Measurements from ENCODE around the gene KNSTRN. TPM values are rescaled to one million over a fixed set of nuclear protein-coding genes. Genes with fewer than 3 reads are reported as not detected.

Gene KNSTRN
- total RNA-seq, 2 donors from 2014 or later, result 12.9 to 19.8 TPM

DNA sequence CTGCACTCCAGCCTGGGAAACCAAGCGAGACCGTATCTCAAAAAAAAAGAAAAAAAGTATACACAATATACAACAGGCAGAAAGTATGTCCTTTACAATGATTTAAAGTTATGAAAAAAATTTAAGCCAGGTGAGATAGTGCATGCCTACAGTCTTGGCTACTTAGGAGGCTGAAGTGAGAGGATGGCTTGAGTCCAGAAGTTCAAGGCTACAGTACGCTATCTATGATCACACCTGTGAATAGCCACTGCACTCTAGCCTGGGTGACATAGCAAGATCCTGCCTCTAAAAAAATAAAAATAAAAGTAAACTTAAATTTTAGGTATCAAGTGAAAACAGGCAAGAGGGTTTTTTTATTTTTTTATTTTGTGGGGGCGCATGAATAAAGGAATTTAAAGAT lies 3.1 kb upstream of the KNSTRN start:
- Histone ChIP-seq H3K27me3 (replicated peaks; ENCODE audit: insufficient read depth) (no peaks in the 10 kb centered on the region), H3K27ac (no peak overlapping the region), H3K4me3 (no peak overlapping the region), H3K4me1 (replicated peaks) (no peaks in the 10 kb centered on the region), H3K9me3 (no peaks in the 10 kb centered on the region), H3K36me3 (no peaks in the 10 kb centered on the region)
- no peak for DNase-seq (ENCODE audit: low spot score)
- WGBS, result 88% methylated on average over 4 of the region's 4 CpGs
- intact Hi-C loops (cut with DNase I), result no loop called here
- TF ChIP-seq POLR2AphosphoS5 (IDR thresholded peaks at IDR 0.05), result no peak

- no peak overlapping the region for H3K27ac ChIP-seq
- no peaks in the 10 kb centered on the region for H3K36me3 ChIP-seq
- H3K4me3 ChIP-seq, result no peak overlapping the region
- 22% methylated on average over 4 of the region's 4 CpGs for WGBS
- H3K9me3 ChIP-seq, result no peaks in the 10 kb centered on the region
- H3K27me3 ChIP-seq (replicated peaks; ENCODE audit: insufficient read depth), result no peaks in the 10 kb centered on the region
- no peak for DNase-seq (ENCODE audit: low spot score)
- intact Hi-C loops (cut with DNase I), result no loop called here
- no peaks in the 10 kb centered on the region for H3K4me1 ChIP-seq (replicated peaks)
- TF ChIP-seq POLR2AphosphoS5 (IDR thresholded peaks at IDR 0.05) (no peak), CTCF (IDR thresholded peaks at IDR 0.05) (no peak), POLR2A (IDR thresholded peaks at IDR 0.05) (no peak)
These were observed 2.7 kb upstream of the KNSTRN start for GRCh38 chr15:40379853-40380252.

DNA sequence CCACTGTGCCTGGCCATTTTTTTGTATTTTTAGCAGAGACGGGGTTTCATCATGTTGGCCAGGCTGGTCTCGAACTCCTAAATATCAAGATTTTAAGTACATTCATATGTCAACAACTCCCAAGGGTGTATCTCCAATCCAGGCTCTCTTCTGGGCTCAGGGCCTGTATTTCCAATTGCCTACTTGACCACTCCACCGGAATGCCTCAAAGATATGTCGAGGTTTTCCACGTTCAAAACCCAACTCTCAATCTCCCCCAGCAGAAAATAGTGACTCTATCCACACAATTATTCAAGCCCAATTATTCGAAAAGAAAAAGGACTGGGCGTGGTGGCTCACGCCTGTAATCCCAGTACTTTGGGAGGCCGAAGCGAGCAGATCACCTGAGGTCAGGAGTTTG lies 1.9 kb upstream of the KNSTRN start:
- intact Hi-C loops (cut with DNase I), result no loop called here
- H3K4me3 ChIP-seq, result no peak overlapping the region
- no peak for DNase-seq (ENCODE audit: low spot score)
- no peak for TF ChIP-seq POLR2AphosphoS5 (IDR thresholded peaks at IDR 0.05)
- WGBS, result 98% methylated on average over 10 of the region's 10 CpGs
- H3K36me3 ChIP-seq, result no peaks in the 10 kb centered on the region
- H3K9me3 ChIP-seq, result no peaks in the 10 kb centered on the region
- no peak overlapping the region for H3K27ac ChIP-seq
- no peaks in the 10 kb centered on the region for H3K4me1 ChIP-seq (replicated peaks)
- no peaks in the 10 kb centered on the region for H3K27me3 ChIP-seq (replicated peaks; ENCODE audit: insufficient read depth)

DNA sequence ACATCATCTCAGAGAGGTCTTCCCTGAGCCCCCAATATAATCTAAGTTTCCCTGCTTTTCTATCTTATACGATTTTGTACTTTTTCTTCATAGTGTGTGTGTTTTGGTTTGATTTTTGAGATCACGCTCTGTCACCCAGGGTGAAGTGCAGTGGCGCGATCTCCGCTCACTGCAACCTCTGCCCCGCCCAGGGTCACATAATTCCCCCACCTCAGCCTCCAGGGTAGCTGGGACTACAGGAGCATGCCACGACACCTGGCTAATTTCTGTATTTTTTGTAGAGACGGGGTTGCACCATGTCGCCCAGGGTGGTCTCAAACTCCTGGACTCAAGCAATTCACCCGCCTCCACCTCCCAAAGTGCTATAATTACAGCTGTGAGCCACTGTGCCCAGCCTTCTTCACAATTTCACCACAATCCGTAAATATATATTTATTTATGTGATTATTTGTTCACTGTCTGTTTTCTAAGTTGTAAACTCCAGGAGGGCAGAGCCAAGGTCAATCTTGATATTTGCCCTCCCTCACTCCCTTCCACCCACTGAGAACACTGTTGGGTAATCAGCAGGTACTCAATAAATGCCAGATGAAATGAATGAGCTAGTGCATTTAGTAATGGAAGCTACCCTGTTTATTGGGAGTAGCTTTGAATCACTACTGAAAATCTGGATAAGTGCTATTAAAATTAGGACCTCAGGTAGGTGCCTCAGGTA lies 547 bp upstream of the KNSTRN start:
- Histone ChIP-seq H3K9me3 (no peaks in the 10 kb centered on the region), H3K4me1 (replicated peaks) (no peaks in the 10 kb centered on the region), H3K27ac (no peak overlapping the region), H3K4me3 (no peak overlapping the region), H3K36me3 (no peaks in the 10 kb centered on the region), H3K27me3 (replicated peaks; ENCODE audit: insufficient read depth) (no peaks in the 10 kb centered on the region)
- DNase-seq (ENCODE audit: low spot score), result no peak
- intact Hi-C loops (cut with DNase I), result no loop called here
- no peak for TF ChIP-seq POLR2A (IDR thresholded peaks at IDR 0.05)
- no peak for TF ChIP-seq CTCF (IDR thresholded peaks at IDR 0.05)
- no peak for TF ChIP-seq POLR2AphosphoS5 (IDR thresholded peaks at IDR 0.05)
- 93% methylated on average over 11 of the region's 11 CpGs for whole genome bisulfite sequencing

DNA sequence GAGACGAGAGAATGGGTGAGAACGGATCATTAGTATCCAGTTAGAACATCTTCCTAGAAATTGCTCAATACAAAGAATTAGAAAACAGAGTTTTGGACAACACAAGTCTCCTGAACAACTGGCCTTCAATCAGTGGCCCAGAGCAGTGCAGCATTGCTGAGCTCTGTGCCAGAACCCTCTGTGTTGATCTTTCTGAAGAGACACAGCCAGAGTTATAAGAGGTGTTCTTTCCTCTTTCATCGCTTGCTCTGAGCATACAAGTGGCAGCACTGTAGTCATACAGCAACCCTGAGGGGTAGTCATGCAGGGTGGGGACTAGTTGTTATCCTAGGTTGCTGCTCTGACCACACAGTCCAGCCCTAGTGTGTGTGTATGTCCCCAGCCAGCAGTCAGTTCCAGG lies 4.0 kb downstream of the KNSTRN start:
- Histone ChIP-seq H3K27ac (no peak overlapping the region), H3K9me3 (no peaks in the 10 kb centered on the region), H3K4me1 (replicated peaks) (no peaks in the 10 kb centered on the region), H3K27me3 (replicated peaks; ENCODE audit: insufficient read depth) (no peaks in the 10 kb centered on the region), H3K36me3 (no peaks in the 10 kb centered on the region), H3K4me3 (no peak overlapping the region)
- 96% methylated on average over 3 of the region's 3 CpGs for WGBS
- intact Hi-C loops (cut with DNase I), result no loop called here
- DNase-seq (ENCODE audit: low spot score), result no peak
- TF ChIP-seq POLR2AphosphoS5 (IDR thresholded peaks at IDR 0.05) (no peak), POLR2A (IDR thresholded peaks at IDR 0.05) (no peak), CTCF (IDR thresholded peaks at IDR 0.05) (no peak)
